Fibroblast of villous mesenchyme (primary cell): ENCODE results near the gene ENDOG. TPM values are rescaled to one million over a fixed set of nuclear protein-coding genes. Genes with fewer than 3 reads are reported as not detected.
A peak's percentile ranks its signal among the peaks of the same experiment; 100 is the strongest.

Experiments
- DNase-seq: peaks from one replicate; pipeline ENCODE4 v3.0.0-alpha.2; 2010; ENCODE audit warnings: low read depth
- H3K4me3 ChIP-seq: 2 replicates; pipeline ENCODE4 v1.5.1; 2011; ENCODE audit warnings: low read depth, mild to moderate bottlenecking, low read length
- total RNA-seq: library from RNA; depleted of rRNA; stranded (reverse); fragments of >200 nt; gene quantifications from 2 replicates; pipeline ENCODE4 v1.2.3, GENCODE V29; 2012
- TF ChIP-seq, protein P1 (sequence below): IDR thresholded peaks from 2 replicates; pipeline ENCODE4 v1.5.1; 2012; ENCODE audit warnings: low read depth, mild to moderate bottlenecking, low read length; ENCODE audit not compliant: insufficient read depth

ENDOG gene
- total RNA-seq, 1 donor, result 17.3 TPM

DNA sequence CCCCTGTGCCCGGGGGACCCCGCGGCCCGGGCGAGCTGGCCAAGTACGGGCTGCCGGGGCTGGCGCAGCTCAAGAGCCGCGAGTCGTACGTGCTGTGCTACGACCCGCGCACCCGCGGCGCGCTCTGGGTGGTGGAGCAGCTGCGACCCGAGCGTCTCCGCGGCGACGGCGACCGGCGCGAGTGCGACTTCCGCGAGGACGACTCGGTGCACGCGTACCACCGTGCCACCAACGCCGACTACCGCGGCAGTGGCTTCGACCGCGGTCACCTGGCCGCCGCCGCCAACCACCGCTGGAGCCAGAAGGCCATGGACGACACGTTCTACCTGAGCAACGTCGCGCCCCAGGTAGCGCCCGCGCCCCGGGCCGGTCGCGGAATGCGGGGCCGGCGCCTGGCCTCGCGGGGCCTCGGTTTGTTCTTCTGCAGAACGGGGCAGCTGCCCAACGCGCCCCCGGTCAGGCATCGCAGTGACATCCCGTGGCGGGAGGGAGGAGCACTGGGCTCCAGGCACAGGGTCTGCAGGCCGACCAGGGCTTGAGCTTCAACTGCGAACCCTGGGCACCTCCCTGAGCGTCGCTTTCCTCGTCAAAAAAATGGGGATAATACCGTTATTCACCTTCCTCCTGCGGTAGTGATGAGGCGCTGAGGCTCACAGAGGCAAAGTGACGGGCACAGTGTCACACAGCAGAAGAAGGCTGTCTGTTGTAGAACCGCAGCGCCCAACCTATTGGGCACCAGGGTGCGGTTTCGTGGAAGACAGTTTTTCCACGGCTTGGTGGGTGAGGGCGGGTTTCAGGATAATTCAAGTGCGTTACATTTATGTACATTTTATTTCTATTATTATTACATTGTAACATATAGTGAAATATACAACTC is 777 bp downstream of the ENDOG start:
- H3K4me3 ChIP-seq, result peak overlapping the region; percentile 72
- DNase-seq, result peak; percentile 5
- TF ChIP-seq, protein P1, sequence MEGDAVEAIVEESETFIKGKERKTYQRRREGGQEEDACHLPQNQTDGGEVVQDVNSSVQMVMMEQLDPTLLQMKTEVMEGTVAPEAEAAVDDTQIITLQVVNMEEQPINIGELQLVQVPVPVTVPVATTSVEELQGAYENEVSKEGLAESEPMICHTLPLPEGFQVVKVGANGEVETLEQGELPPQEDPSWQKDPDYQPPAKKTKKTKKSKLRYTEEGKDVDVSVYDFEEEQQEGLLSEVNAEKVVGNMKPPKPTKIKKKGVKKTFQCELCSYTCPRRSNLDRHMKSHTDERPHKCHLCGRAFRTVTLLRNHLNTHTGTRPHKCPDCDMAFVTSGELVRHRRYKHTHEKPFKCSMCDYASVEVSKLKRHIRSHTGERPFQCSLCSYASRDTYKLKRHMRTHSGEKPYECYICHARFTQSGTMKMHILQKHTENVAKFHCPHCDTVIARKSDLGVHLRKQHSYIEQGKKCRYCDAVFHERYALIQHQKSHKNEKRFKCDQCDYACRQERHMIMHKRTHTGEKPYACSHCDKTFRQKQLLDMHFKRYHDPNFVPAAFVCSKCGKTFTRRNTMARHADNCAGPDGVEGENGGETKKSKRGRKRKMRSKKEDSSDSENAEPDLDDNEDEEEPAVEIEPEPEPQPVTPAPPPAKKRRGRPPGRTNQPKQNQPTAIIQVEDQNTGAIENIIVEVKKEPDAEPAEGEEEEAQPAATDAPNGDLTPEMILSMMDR, result no peak

DNA sequence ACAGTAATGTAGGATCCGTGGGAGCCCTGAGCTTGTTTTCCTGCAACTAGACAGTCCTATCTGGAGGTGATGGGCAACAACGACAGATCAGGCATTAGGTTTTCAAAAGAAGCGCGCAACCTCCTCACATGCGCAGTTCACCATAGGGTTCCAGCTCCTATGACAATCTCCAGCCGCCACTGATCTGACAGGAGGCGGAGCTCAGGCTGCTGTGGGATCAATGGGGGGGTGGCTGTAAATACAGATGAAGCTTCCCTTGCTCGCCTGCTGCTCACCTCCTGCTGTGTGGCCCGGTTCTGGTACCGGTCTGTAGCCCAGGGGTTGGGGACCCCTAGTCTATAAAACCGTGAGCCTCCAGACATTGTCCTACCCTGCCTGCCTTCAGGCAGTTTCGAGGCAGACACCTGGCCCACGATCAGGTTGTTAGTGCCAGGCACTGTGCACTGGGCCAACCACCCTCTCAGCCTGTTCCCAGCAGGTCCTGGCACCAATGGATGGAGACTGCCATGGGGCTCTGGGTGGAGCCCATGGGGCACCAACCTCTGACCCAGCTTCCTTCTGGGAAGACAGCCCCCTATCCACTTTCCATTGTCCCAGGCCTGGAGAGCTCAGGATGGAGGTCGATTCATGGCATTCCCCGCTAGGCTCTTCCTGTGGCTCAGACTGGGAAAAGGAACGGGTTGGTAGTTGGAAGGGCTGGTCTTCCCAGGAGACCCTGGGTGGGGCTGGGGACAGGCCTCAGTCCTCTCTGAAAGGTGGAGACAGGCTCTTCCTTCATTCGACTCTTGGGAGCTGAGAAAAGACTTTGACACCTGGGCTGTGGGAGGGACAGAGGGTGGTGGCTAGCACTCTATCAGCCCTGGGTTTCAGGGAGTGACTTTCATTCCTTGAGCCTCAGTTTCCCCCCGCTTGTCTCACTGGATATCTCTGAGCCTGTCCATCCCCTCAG is 1.7 kb downstream of the ENDOG start:
- H3K4me3 ChIP-seq, result peak overlapping the region; percentile 72
- DNase-seq, result peak; percentile 83
- TF ChIP-seq, protein P1, result no peak

DNA sequence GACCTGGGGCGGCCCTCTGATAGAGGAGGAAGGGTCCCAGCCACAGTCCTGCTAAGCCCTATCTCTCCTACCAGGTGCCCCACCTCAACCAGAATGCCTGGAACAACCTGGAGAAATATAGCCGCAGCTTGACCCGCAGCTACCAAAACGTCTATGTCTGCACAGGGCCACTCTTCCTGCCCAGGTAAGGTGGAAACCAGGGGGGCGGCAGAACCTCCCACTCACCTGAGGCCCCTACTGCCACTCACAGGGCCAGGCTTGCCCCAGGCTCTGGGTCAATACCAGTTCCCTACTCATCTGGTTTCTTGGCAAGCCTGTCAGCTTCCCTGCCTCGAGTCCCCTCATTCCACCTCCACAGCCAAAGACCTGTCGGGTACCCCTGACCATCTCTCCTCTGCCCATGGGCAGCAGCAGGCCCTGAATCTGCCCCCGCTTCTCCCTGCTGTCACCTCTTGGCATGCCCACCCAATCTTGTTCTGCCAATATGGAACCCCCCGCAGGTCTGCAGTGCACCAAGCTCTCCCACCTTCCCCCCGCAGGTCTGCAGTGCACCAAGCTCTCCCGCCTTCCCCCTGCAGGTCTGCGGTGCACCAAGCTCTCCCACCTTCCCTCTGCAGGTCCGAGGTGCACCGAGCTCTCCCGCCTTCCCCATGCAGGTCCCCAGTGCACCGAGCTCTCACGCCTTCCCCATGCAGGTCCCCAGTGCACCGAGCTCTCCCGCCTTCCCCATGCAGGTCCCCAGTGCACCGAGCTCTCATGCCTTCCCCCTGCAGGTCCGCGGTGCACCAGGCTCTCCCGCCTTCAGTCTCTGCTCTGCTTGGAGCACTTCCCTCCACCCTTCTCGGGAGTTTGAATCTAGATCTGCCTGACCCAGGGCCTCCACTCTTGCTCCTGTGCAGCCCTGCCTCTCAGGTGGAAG is 2.6 kb downstream of the ENDOG start:
- H3K4me3 ChIP-seq, result no peak overlapping the region
- DNase-seq, result no peak
- TF ChIP-seq, protein P1, result no peak

DNA sequence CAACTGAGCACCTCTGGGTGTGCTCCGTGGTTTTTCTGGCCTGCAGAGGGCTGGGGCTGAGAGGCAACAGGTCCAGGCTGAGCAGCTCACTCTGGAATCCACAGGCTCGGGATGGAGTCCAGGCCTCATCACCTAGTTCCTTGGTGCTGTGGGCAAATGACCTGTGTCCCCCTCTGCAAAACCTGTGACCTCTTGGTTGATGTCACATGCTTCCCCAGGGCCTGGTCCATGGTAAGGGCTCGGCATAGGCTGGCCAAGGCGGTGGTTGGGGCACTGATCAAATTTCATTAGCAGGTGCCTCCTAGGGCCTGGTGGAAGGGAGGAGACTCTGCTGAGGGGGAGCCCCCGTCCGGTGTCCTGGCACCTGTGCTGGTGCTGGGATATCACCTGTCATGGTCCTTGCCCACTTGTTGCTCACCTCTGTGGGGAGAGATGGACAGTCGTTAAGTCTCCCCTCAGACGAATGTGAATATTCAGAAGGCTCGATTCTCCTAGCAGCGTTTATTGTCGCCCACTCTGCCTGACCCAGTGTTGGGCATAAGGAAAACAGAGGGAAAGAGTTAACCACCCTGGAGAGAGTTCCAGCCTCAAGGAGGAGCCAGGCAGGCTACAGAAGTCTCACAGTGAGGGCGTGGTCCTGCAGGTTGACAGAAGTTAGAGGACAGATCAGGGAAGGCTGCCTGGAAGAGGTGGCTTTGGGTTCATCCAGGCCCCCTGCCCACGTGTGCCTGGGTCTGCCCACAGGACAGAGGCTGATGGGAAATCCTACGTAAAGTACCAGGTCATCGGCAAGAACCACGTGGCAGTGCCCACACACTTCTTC is 3.5 kb downstream of the ENDOG start:
- H3K4me3 ChIP-seq, result no peak overlapping the region
- TF ChIP-seq, protein P1, result no peak
- no peak for DNase-seq

DNA sequence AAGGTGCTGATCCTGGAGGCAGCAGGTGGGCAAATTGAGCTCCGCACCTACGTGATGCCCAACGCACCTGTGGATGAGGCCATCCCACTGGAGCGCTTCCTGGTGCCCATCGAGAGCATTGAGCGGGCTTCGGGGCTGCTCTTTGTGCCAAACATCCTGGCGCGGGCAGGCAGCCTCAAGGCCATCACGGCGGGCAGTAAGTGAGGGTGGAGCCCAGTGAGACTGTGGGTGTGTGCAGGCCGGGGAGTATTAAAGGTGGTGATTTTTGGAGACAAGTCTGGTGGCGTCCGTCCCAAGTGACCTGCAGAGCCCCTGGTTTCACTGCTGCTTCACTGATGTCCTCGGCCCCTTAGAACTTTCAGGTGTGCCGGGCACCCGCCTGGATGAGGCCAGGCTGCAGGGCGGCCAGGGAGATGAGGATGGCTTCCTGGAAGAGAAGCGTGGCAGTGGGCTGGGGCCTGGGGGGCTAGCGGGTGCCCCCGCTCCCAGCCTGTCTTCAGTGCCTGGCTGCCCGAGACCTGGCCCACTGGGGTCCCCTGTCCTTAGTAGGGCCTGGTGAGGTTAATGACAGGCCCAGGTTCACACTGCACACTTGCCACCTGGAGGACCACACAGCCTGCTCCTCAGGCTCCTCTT is 4.2 kb downstream of the ENDOG start:
- H3K4me3 ChIP-seq, result no peak overlapping the region
- DNase-seq, result no peak
- TF ChIP-seq, protein P1, result no peak
